NT2/D1 (cell line): ENCODE data around the gene BACH2.

Source experiments
- DNase-seq: peaks from one replicate; pipeline ENCODE4 v3.0.0-alpha.2; 2011; ENCODE audit warnings: low read depth, low spot score
- H3K27me3 ChIP-seq: 2 replicates; pipeline ENCODE4 v1.6.0; 2011; ENCODE audit warnings: mild to moderate bottlenecking; ENCODE audit not compliant: insufficient read length, insufficient read depth
- H3K36me3 ChIP-seq: 2 replicates; pipeline ENCODE4 v1.6.1; 2011; ENCODE audit warnings: mild to moderate bottlenecking, low read length, mixed read lengths; ENCODE audit not compliant: insufficient read depth, insufficient read length
- H3K4me1 ChIP-seq: 2 replicates; pipeline ENCODE4 v1.5.1; 2011; ENCODE audit not compliant: insufficient read depth, insufficient read length
- H3K4me3 ChIP-seq: 2 replicates; pipeline ENCODE4 v1.5.1; 2011; ENCODE audit warnings: low read depth; ENCODE audit not compliant: insufficient read length
- H3K9ac ChIP-seq: 2 replicates; pipeline ENCODE4 v1.6.0; 2011; ENCODE audit warnings: low read depth; ENCODE audit not compliant: insufficient read length
- H3K9me3 ChIP-seq: 2 replicates; pipeline ENCODE4 v1.5.1; 2011; ENCODE audit warnings: mild to moderate bottlenecking, low read length; ENCODE audit not compliant: insufficient read depth
- SUZ12 ChIP-seq: IDR thresholded peaks from 2 replicates; pipeline ENCODE4 v1.6.1; 2011; ENCODE audit not compliant: insufficient read length, insufficient read depth; ENCODE audit errors: extremely low read depth
- YY1 ChIP-seq: IDR thresholded peaks from 2 replicates; pipeline ENCODE4 v1.6.1; 2011; ENCODE audit not compliant: insufficient read length, insufficient read depth
- ZNF274 ChIP-seq: IDR thresholded peaks from 2 replicates; pipeline ENCODE4 v1.6.1; 2011; ENCODE audit warnings: mild to moderate bottlenecking, low read depth, low read length

BACH2 gene

DNA sequence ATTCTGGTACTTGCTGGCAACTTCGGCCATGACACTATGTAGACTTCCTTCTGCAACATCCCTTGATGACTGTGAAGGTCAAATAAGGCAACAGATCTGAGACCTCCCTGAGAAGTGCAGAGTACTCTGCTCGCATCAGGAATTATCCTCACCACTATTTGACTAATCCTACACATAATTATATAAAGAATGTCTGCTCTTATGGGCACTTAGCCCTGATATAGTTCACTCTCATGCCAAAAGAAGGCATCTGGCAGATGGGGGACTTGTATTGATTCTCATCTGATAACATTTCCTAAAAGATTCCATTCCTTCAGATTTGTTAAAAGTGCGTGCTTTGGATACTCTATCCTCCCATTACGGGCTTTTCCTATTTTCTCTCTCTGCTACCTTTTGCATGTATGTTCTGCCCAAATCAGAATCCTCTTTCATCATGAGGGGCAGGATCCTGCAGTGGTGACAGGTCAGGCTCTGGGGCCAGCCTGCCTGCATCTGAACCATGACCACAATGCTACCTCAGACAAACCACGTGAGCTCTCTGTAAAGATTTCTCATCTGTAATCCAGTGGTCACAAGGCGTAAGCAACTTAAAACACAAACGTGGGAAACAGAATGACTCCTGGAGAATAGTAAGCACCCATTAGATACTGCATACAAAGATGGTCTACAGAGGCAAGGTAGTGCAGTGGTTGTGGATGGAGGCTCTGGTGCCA lies 268.4 kb downstream of the BACH2 start:
- H3K36me3 ChIP-seq: no peaks in the 10 kb centered on the region
- H3K27me3 ChIP-seq: no peaks in the 10 kb centered on the region
- no peaks in the 10 kb centered on the region for H3K4me1 ChIP-seq
- H3K9me3 ChIP-seq: no peaks in the 10 kb centered on the region
- no peak for TF ChIP-seq SUZ12
- no peak for TF ChIP-seq YY1
- no peak overlapping the region for H3K9ac ChIP-seq
- H3K4me3 ChIP-seq: no peak overlapping the region
- DNase-seq: no peak

DNA sequence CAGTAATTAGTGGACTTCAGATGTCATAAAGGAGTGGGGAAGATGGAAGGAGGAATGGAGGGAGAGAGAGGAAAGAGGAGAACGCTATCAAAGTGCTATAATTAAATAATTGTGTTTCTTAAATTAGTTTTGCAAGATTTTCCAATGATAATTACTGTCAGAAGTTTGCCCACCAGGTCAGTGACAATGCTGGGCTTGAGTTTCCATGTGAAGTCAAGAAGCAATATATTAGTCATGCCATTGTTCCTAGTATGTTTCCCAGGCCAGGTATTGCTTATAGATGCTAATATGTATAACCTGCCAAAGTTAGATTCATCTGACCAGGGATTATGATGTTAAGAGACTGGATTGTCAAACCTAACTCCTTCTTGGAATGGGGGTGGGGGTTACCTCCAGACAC lies 270.4 kb downstream of the BACH2 start:
- Histone ChIP-seq H3K36me3 (no peaks in the 10 kb centered on the region), H3K4me3 (no peak overlapping the region), H3K9me3 (no peaks in the 10 kb centered on the region), H3K4me1 (no peaks in the 10 kb centered on the region), H3K9ac (no peak overlapping the region), H3K27me3 (no peaks in the 10 kb centered on the region)
- no peak for TF ChIP-seq ZNF274
- no peak for TF ChIP-seq YY1
- TF ChIP-seq SUZ12: no peak
- no peak for DNase-seq

DNA sequence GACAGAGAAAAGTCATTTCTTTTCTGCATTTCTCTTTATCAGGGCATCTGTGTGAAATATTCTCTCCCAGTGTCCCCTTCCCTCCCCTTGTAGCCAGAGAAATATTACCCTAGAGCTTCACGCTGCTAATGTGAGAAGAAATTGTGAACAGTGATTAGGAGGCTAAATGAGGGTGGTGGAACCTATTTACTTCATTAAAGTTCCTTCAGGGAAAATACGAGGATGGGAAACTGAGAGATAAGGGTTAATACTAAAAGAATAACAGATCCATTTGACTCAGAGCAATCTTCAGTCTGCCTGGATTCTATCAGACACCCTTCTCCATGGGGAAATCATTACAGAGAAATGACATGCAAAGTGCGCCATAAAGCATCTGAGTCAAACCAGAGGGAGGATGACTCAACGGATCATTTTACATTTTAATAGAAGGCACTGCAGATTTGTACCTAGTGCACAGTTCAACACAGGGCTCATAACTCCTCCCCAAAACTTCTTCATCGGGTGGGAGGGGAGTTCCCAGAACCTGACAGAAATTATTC lies 271.1 kb downstream of the BACH2 start:
- no peak for DNase-seq
- Histone ChIP-seq H3K9me3 (no peaks in the 10 kb centered on the region), H3K9ac (no peak overlapping the region), H3K36me3 (no peaks in the 10 kb centered on the region), H3K4me3 (no peak overlapping the region), H3K4me1 (no peaks in the 10 kb centered on the region), H3K27me3 (no peaks in the 10 kb centered on the region)
- TF ChIP-seq SUZ12 (no peak), YY1 (no peak), ZNF274 (no peak)

DNA sequence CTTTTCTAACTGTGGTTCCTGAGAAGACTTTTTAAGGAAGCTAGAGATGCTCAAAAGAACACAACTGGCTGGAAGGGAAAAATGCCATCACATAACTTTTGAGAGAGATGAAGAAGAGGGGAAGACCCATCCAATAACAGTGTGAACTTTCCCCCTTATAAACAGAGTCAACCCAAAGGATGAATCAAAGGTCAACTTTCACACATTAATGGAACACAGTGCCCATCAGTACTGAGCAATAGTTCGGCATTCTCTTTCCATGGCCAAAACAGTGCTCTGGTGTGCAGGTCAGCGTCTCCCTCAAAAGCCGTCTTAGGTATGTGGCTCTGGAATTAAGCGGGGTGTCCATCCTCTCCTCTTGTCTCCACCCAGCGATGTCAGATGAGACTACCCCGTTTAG lies 272.0 kb downstream of the BACH2 start:
- Histone ChIP-seq H3K9ac (no peak overlapping the region), H3K27me3 (no peaks in the 10 kb centered on the region), H3K4me1 (no peaks in the 10 kb centered on the region), H3K4me3 (no peak overlapping the region), H3K36me3 (no peaks in the 10 kb centered on the region), H3K9me3 (no peaks in the 10 kb centered on the region)
- TF ChIP-seq YY1 (no peak), ZNF274 (no peak), SUZ12 (no peak)
- DNase-seq: no peak

DNA sequence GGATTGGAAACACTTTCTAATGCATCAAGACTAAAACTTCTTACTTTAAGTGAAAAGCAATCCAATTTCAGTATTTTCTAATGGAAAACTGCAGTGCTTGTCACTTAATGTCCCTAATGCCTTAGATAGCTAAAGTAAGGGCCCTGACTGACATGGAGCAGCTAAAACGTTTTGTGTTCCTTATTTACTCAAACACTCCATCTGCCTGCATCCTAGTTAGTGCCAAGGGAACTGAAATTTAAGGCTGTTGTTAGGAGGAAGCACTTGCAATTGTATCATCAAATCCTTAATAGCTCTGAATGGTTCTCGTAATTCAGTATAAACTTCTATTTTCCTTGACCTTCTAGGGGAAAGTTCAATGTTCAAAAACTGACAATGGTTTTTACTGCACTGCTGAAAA lies 274.9 kb downstream of the BACH2 start:
- no peaks in the 10 kb centered on the region for H3K36me3 ChIP-seq

DNA sequence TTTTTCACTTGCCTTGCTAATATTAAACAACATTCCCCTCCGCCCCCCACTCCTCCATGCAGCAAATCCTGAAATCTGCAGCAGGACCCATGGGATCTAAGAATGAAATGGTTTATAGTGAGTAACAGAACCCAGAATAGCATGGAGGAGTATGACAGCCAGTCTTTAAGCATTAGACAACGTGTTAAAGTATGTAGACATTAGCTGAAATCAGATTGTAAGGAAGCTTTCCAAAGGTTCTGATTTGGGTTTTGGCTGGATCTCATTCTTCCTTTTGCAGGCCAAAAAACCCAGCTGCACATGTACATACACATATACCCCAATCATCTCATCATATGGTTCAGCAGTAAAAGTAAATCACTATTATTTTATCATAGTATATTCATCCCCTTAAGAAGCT lies 275.9 kb downstream of the BACH2 start:
- no peak overlapping the region for H3K4me3 ChIP-seq

More for the DNA sequence above, 274.9 kb downstream of the BACH2 start:
- DNase-seq: no peak
- Histone ChIP-seq H3K9ac (no peak overlapping the region), H3K4me1 (no peaks in the 10 kb centered on the region), H3K27me3 (no peaks in the 10 kb centered on the region), H3K9me3 (no peaks in the 10 kb centered on the region), H3K4me3 (no peak overlapping the region)
- TF ChIP-seq SUZ12: no peak
- no peak for TF ChIP-seq YY1
- no peak for TF ChIP-seq ZNF274

DNA sequence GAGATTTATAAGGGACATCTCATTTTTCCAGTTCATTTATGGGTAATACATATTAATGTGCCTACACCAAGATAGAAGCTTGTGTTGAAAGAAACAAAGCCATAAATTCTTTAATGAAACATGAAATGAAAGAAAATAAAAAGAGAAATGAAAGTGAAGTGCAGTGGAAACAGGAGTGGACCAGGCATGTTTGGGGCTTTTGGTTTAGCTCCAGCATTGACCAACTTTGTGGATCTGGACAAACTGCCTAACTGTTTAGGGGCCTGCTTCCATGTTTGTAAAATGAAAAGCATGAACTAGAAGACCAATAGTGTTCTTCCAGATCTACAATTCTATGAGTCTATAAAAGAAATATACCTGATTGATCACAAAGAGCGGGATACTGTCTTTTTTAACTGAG lies 277.4 kb downstream of the BACH2 start:
- no peak for TF ChIP-seq ZNF274
- no peak for TF ChIP-seq SUZ12
- no peak for TF ChIP-seq YY1
- Histone ChIP-seq H3K9me3 (no peaks in the 10 kb centered on the region), H3K27me3 (no peaks in the 10 kb centered on the region), H3K9ac (no peak overlapping the region), H3K36me3 (no peaks in the 10 kb centered on the region), H3K4me3 (no peak overlapping the region), H3K4me1 (no peaks in the 10 kb centered on the region)
- DNase-seq: no peak

More for the DNA sequence above, 275.9 kb downstream of the BACH2 start:
- H3K9ac ChIP-seq: no peak overlapping the region
- no peaks in the 10 kb centered on the region for H3K9me3 ChIP-seq
- no peaks in the 10 kb centered on the region for H3K36me3 ChIP-seq
- no peaks in the 10 kb centered on the region for H3K4me1 ChIP-seq
- no peak for DNase-seq
- no peak for TF ChIP-seq YY1
- TF ChIP-seq SUZ12: no peak
- no peak for TF ChIP-seq ZNF274
- no peaks in the 10 kb centered on the region for H3K27me3 ChIP-seq

DNA sequence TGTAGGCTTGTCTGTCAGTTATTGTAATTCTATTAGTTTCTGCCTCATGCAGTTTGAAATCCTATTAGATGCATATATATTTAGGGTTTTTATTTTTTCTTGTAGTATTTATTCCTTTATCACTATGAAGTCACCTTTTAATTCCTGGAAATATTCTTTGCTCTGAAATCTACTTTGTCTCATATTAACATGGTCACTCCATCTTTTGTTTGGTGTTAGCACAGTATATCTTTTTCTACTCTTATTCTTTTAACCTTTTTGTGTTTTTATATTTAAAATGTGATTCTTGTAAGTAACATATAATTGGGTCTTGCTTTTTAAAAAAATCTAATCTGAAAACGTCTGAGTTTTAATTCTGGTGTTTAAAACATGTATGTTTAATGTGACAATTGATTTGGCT lies 280.8 kb downstream of the BACH2 start:
- DNase-seq: no peak
- TF ChIP-seq YY1 (no peak), SUZ12 (no peak), ZNF274 (no peak)
- Histone ChIP-seq H3K27me3 (no peaks in the 10 kb centered on the region), H3K4me3 (no peak overlapping the region), H3K36me3 (no peaks in the 10 kb centered on the region), H3K9ac (no peak overlapping the region), H3K9me3 (no peaks in the 10 kb centered on the region), H3K4me1 (no peaks in the 10 kb centered on the region)
